HG03060 (cell line): ENCODE data around the gene PKNOX1.
"Not testable (repeated sequence)": the region's sequence is repeated elsewhere in the genome, so short reads cannot be mapped to it uniquely, and the experiment has no call there.

Experiments used
- ATAC-seq: cut with Tn5 transposase; IDR thresholded peaks from one replicate; pipeline ENCODE4 v1.9.1; 2021; ENCODE audit warnings: low read depth, moderate number of reproducible peaks; ENCODE audit not compliant: unreplicated experiment

The PKNOX1 gene

GRCh38 chr21:42983103-42983502 is 8.7 kb downstream of the PKNOX1 start:
- no peak for ATAC-seq

- no peak for ATAC-seq
These were observed 9.5 kb downstream of the PKNOX1 start for GRCh38 chr21:42983869-42984268.

- no peak for ATAC-seq
These were observed 11.9 kb downstream of the PKNOX1 start for GRCh38 chr21:42986125-42986783.

GRCh38 chr21:42988236-42988965 is 14.0 kb downstream of the PKNOX1 start:
- ATAC-seq: no peak

GRCh38 chr21:42989370-42989769 is 15.0 kb downstream of the PKNOX1 start:
- not testable (repeated sequence) for ATAC-seq

- no peak for ATAC-seq
These were observed 15.7 kb downstream of the PKNOX1 start for GRCh38 chr21:42989816-42990650.

GRCh38 chr21:42991992-42992740 is 17.8 kb downstream of the PKNOX1 start:
- no peak for ATAC-seq

- no peak for ATAC-seq
These were observed 18.8 kb downstream of the PKNOX1 start for GRCh38 chr21:42993051-42993712.

GRCh38 chr21:42997053-42997452 is 22.7 kb downstream of the PKNOX1 start:
- no peak for ATAC-seq

GRCh38 chr21:42997983-42998382 is 23.6 kb downstream of the PKNOX1 start:
- ATAC-seq: not testable (repeated sequence)

GRCh38 chr21:42999152-42999551 is 24.8 kb downstream of the PKNOX1 start:
- not testable (repeated sequence) for ATAC-seq

- ATAC-seq: not testable (repeated sequence)
These were observed 25.7 kb downstream of the PKNOX1 start for GRCh38 chr21:43000041-43000440.

- ATAC-seq: no peak
These were observed 27.0 kb downstream of the PKNOX1 start for GRCh38 chr21:43001316-43001715.

GRCh38 chr21:43004926-43005325 is 30.6 kb downstream of the PKNOX1 start:
- no peak for ATAC-seq

- ATAC-seq: no peak
These were observed 31.3 kb downstream of the PKNOX1 start for GRCh38 chr21:43005635-43006034.

GRCh38 chr21:43006051-43006873 is 31.9 kb downstream of the PKNOX1 start:
- ATAC-seq: not testable (repeated sequence)

- no peak for ATAC-seq
These were observed 32.5 kb downstream of the PKNOX1 start for GRCh38 chr21:43006874-43007208.

- no peak for ATAC-seq
These were observed 38.2 kb downstream of the PKNOX1 start for GRCh38 chr21:43012596-43012995.

- ATAC-seq: no peak
These were observed 41.7 kb downstream of the PKNOX1 start for GRCh38 chr21:43015906-43016540.
